Skin epidermis (tissue), 12 donors: ENCODE results near the gene CFAP52.
"Not testable (repeated sequence)": the region's sequence is repeated elsewhere in the genome, so short reads cannot be mapped to it uniquely, and the experiment has no call there.

ENCODE experiments used
- H3K27ac ChIP-seq, 21 experiments: fragments of 200-600 bp; sonication (generic) in 11 of 21; one replicate each; pipeline ENCODE4 v1.5.0; 2020; ENCODE audit warnings: mild to moderate bottlenecking in 3 of 21, inconsistent platforms in 2 of 21, moderate library complexity in 2 of 21
- H3K4me3 ChIP-seq, 7 experiments: fragments of 200-600 bp; sonication (generic) in 2 of 7; one replicate each; pipeline ENCODE4 v1.5.0; 2020; ENCODE audit warnings: inconsistent platforms in 2 of 7, mild to moderate bottlenecking in 2 of 7, moderate library complexity in 1 of 7

The CFAP52 gene

GRCh38 chr17:9640388-9640787 is 63.9 kb downstream of the CFAP52 start:
- H3K27ac ChIP-seq, H3K4me3 ChIP-seq: not testable (repeated sequence)

- H3K4me3 ChIP-seq, result no peak overlapping the region
Observed at GRCh38 chr17:9643611-9644010, 67.2 kb downstream of the CFAP52 start.

GRCh38 chr17:9644910-9645751 is 68.7 kb downstream of the CFAP52 start, which contains the start of gene USP43:
TSS of gene USP43 (plus strand) at chr17:9645517. CDS start at chr17:9645633, 116 bp downstream.
- Histone ChIP-seq H3K4me3 (peak within 1 kb of the TSS; percentile 29 to 70 (median 63)), H3K27ac (peak within 1 kb of the TSS in 18 of 21 experiments; percentile 12 to 82 (median 64))

More at GRCh38 chr17:9643611-9644010, 67.2 kb downstream of the CFAP52 start:
- no peak overlapping the region for H3K27ac ChIP-seq

- H3K4me3 ChIP-seq, result peak overlapping the region; percentile 29 to 70 (median 63)
- H3K27ac ChIP-seq, result peak overlapping the region in 15 of 21 experiments; percentile 12 to 82 (median 58)
Observed at GRCh38 chr17:9645851-9646545, 69.6 kb downstream of the CFAP52 start.

GRCh38 chr17:9646546-9646885 is 70.1 kb downstream of the CFAP52 start:
- Histone ChIP-seq H3K4me3 (peak overlapping the region in 4 of 7 experiments; percentile 56 to 70 (median 68)), H3K27ac (peak overlapping the region in 1 of 21 experiments; percentile 16)

GRCh38 chr17:9647014-9647413 is 70.6 kb downstream of the CFAP52 start:
- H3K27ac ChIP-seq, result no peak overlapping the region
- H3K4me3 ChIP-seq, result no peak overlapping the region

- Histone ChIP-seq H3K4me3 (no peak overlapping the region), H3K27ac (no peak overlapping the region)
Observed at GRCh38 chr17:9648521-9649110, 72.2 kb downstream of the CFAP52 start.

GRCh38 chr17:9658593-9659211 is 82.3 kb downstream of the CFAP52 start:
- Histone ChIP-seq H3K4me3 (no peak overlapping the region), H3K27ac (peak overlapping the region in 2 of 21 experiments; percentile 18 to 23)

- Histone ChIP-seq H3K4me3 (no peak overlapping the region), H3K27ac (no peak overlapping the region)
Observed at GRCh38 chr17:9661027-9661426, 84.6 kb downstream of the CFAP52 start.

- H3K4me3 ChIP-seq, H3K27ac ChIP-seq: not testable (repeated sequence)
Observed at GRCh38 chr17:9663511-9663910, 87.1 kb downstream of the CFAP52 start.

- no peak overlapping the region for H3K27ac ChIP-seq
- no peak overlapping the region for H3K4me3 ChIP-seq
Observed at GRCh38 chr17:9666461-9667050, 90.1 kb downstream of the CFAP52 start.

GRCh38 chr17:9668517-9668916 is 92.1 kb downstream of the CFAP52 start:
- Histone ChIP-seq H3K27ac (no peak overlapping the region), H3K4me3 (no peak overlapping the region)

- Histone ChIP-seq H3K27ac (peak overlapping the region in 1 of 21 experiments; percentile 41), H3K4me3 (no peak overlapping the region)
Observed at GRCh38 chr17:9669551-9670008, 93.1 kb downstream of the CFAP52 start.

- no peak overlapping the region for H3K4me3 ChIP-seq
- no peak overlapping the region for H3K27ac ChIP-seq
Observed at GRCh38 chr17:9670596-9670995, 94.2 kb downstream of the CFAP52 start.

GRCh38 chr17:9671559-9671958 is 95.1 kb downstream of the CFAP52 start:
- no peak overlapping the region for H3K4me3 ChIP-seq
- H3K27ac ChIP-seq, result no peak overlapping the region

- no peak overlapping the region for H3K4me3 ChIP-seq
- H3K27ac ChIP-seq, result no peak overlapping the region
Observed at GRCh38 chr17:9672266-9672665, 95.8 kb downstream of the CFAP52 start.

GRCh38 chr17:9672691-9673090 is 96.2 kb downstream of the CFAP52 start:
- H3K27ac ChIP-seq, result no peak overlapping the region
- no peak overlapping the region for H3K4me3 ChIP-seq

- no peak overlapping the region for H3K27ac ChIP-seq
- H3K4me3 ChIP-seq, result no peak overlapping the region
Observed at GRCh38 chr17:9676084-9676483, 99.6 kb downstream of the CFAP52 start.

GRCh38 chr17:9676820-9677310 is 100.4 kb downstream of the CFAP52 start:
- peak overlapping the region in 2 of 21 experiments; percentile 26 to 29 for H3K27ac ChIP-seq
- no peak overlapping the region for H3K4me3 ChIP-seq
